Cardiac fibroblast (primary cell): ENCODE data around the gene MARCHF10.
"Not testable (repeated sequence)": the region's sequence is repeated elsewhere in the genome, so short reads cannot be mapped to it uniquely, and the experiment has no call there.

Source experiments
- DNase-seq, 2 donors: peaks; one replicate each; pipeline versions ENCODE4 v3.0.0 to v3.0.0-alpha.2; 2010; ENCODE audit warnings: low read depth in 2 of 2
- H3K4me3 ChIP-seq, 2 donors: replicated peaks in 1 of 2; 1 replicate in 1 of 2; 2 replicates in 1 of 2; pipeline ENCODE4 v1.5.1; 2011; ENCODE audit warnings: low read depth in 2 of 2, low read length in 2 of 2, mild to moderate bottlenecking in 2 of 2, moderate library complexity in 1 of 2
- TF ChIP-seq, protein P1 (sequence below): IDR thresholded peaks from one replicate; pipeline ENCODE4 v1.5.1; 2011; ENCODE audit warnings: low read depth, mild to moderate bottlenecking, low read length, inconsistent platforms

The MARCHF10 gene

DNA sequence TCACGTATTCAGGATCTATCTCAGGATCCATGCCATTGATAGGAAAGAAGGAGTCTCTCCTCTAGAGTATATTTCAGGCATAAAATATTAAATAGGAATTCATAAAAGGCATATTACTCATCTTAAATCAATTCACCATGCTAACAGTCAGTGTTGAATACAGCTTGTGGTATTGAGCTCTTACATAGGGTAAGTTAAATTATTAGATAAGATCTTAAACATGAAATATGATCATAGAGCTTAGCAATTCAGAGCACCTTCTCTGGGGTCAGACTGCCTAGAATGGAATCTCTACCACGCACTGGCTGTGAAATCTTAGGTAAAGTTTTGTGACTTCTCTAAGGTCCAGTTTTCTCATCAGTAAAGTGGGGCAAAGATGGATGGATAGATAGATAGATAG, 20.7 kb downstream of the MARCHF10 start:
- TF ChIP-seq, protein P1, sequence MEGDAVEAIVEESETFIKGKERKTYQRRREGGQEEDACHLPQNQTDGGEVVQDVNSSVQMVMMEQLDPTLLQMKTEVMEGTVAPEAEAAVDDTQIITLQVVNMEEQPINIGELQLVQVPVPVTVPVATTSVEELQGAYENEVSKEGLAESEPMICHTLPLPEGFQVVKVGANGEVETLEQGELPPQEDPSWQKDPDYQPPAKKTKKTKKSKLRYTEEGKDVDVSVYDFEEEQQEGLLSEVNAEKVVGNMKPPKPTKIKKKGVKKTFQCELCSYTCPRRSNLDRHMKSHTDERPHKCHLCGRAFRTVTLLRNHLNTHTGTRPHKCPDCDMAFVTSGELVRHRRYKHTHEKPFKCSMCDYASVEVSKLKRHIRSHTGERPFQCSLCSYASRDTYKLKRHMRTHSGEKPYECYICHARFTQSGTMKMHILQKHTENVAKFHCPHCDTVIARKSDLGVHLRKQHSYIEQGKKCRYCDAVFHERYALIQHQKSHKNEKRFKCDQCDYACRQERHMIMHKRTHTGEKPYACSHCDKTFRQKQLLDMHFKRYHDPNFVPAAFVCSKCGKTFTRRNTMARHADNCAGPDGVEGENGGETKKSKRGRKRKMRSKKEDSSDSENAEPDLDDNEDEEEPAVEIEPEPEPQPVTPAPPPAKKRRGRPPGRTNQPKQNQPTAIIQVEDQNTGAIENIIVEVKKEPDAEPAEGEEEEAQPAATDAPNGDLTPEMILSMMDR: no peak
- peak in 1 of 2 donors; percentile 55 for DNase-seq
- H3K4me3 ChIP-seq: no peak overlapping the region

DNA sequence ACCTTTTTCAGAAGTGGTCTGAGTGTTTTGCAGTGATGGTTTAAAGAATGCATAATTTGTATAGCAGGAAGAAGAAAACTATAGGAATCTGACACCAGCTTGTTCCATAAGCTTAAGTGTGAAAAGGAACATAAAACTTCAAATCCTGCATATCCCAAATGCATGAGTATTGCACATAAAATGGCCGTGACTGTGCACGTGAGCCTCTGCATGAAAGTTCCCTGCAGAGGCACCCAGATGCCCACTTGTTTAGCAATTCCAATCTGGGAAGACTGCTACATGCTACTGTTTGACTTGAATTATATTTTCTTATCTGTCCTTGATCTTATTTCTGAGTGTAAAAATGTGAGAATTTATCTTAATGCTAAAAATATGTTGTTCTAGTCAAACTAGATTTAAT, 21.5 kb downstream of the MARCHF10 start:
- TF ChIP-seq, protein P1: no peak
- DNase-seq: no peak
- no peak overlapping the region for H3K4me3 ChIP-seq

DNA sequence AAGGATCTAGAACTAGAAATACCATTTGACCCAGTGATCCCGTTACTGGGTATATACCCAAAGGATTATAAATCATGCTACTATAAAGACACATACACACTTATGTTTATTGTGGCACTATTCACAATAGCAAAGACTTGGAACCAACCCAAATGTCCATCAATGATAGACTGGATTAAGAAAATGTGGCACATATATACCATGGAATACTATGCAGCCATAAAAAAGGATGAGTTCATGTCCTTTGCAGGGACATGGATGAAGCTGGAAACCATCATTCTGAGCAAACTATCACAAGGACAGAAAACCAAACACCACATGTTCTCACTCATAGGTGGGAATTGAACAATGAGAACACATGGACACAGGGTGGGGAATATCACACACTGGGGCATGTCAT, 22.1 kb downstream of the MARCHF10 start:
- H3K4me3 ChIP-seq, DNase-seq: not testable (repeated sequence)

DNA sequence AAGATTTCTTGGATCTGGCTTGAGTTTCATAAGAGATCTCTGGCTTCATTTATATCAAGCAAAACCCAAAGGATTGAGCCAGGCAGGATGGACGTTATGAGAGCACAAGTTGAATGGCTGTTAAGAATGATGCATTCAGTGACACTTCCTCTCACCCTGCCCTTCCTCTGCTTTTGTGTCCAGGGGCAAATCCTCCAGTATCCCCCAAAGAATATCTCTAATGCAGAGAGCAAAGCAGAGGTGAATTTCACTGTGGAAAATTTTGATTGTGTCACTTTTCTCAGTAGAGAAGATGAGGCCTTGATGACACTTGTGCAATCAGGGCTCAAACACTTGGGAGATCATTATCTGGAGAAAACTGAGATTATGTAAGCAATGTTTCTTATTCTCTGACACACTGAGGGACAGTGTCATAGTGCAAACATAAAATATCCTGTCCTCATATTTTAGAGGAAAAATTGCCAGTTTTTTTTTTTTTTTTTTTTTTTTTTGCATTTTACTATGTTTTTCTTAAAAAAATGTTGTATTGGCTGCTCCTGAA, 25.3 kb downstream of the MARCHF10 start:
- no peak for DNase-seq
- TF ChIP-seq, protein P1: no peak
- H3K4me3 ChIP-seq: no peak overlapping the region

DNA sequence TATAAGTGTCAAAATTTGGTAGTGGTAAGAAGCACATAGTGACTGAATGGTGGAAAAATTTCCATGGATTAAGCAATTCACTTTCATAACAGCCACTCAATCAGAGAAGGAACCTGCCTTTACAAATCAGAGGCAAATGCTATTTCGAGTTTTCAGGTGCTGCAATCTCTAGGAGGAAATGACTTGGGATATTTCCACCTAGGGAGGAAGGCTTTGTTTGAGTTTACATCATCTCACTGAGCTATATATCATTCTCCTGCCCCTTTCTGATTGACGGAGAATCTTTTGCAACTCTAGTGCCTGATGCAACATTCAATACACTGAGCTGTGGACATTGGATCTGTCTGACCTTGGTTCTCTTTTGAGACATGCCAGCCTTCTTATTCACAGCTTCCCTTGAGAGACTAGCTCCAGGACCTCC, 26.3 kb downstream of the MARCHF10 start:
- DNase-seq: peak; percentile 25 to 78
- H3K4me3 ChIP-seq: no peak overlapping the region
- TF ChIP-seq, protein P1: no peak

DNA sequence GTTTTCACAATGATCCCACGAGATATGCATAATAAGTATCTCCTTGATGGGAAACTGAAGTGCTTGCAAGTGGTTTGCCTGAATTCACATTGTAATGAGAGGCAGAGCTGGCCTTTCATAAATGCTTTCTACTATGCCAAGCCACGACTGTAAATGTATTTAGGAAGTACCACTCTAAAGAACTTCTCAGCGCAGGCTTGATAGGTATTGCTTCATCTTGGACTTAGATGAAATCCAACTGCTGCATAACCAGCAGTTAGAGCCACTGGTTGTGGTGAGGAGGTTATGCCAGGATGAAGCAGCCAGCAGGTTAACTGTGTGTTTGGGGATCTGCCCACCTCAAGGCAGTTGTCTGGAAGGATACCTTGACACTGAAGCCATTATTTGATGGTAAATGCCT, 26.8 kb downstream of the MARCHF10 start:
- DNase-seq: peak; percentile 54 to 60
- TF ChIP-seq, protein P1: no peak
- no peak overlapping the region for H3K4me3 ChIP-seq

DNA sequence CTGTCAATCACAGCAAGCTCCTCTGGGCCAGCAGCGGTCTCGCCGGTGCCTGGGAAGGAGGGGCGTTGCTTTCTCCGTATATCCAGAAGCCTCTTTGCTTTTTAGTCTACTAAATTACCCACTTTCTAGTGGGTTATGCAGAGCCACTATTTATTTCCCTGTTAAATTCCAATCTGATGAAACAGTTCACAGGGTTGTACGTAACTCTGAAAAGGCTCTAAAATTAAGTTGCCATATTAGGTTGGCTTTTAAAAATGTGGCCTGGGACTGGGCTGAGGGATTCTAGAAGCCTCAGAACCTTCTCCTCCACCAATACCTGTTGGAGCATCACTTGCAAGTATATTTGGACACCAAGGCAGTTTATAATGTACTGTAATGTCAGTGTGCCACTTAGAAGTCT, 27.2 kb downstream of the MARCHF10 start:
- peak in 1 of 2 donors; percentile 46 for DNase-seq

More for the DNA sequence above, 27.2 kb downstream of the MARCHF10 start:
- TF ChIP-seq, protein P1: no peak
- H3K4me3 ChIP-seq: no peak overlapping the region
